Endodermal cell (in vitro differentiated cells): ENCODE data around the gene OPCML. TPM values are rescaled to one million over a fixed set of nuclear protein-coding genes. Genes with fewer than 3 reads are reported as not detected.

Experiments
- DNase-seq: peaks from one replicate; pipeline ENCODE4 v3.0.0-alpha.2; 2017
- H3K27ac ChIP-seq: 2 replicates; pipeline ENCODE4 v1.5.1; 2013; ENCODE audit warnings: mild to moderate bottlenecking, low read depth, low read length, moderate library complexity
- H3K27me3 ChIP-seq: 2 replicates; pipeline ENCODE4 v1.6.1; 2013; ENCODE audit warnings: mild to moderate bottlenecking, low read length, moderate library complexity; ENCODE audit not compliant: insufficient read depth, control insufficient read depth, poor library complexity, severe bottlenecking
- H3K36me3 ChIP-seq: 2 replicates; pipeline ENCODE4 v1.7.0; 2013; ENCODE audit warnings: mild to moderate bottlenecking, low read length, moderate library complexity; ENCODE audit not compliant: control insufficient read depth, insufficient read depth
- H3K4me1 ChIP-seq: one replicate; pipeline ENCODE4 v1.7.0; 2013; ENCODE audit warnings: low read length; ENCODE audit not compliant: control insufficient read depth, insufficient read depth
- H3K4me3 ChIP-seq: 2 replicates; pipeline ENCODE4 v1.5.1; 2013; ENCODE audit warnings: mild to moderate bottlenecking, low read length, moderate library complexity
- H3K9ac ChIP-seq: 2 replicates; pipeline ENCODE4 v1.6.1; 2013; ENCODE audit warnings: mild to moderate bottlenecking, low read length, moderate library complexity; ENCODE audit not compliant: poor library complexity, severe bottlenecking; ENCODE audit errors: extremely low read depth
- H3K9me3 ChIP-seq: 2 replicates; pipeline ENCODE4 v1.6.1; 2013; ENCODE audit warnings: mild to moderate bottlenecking, low read length, moderate library complexity; ENCODE audit not compliant: control insufficient read depth
- H3K27ac Mint-ChIP-seq: 2 replicates; pipeline ENCODE4 v1.8.0; 2020; ENCODE audit warnings: mixed read lengths
- H3K27me3 Mint-ChIP-seq: 2 replicates; pipeline ENCODE4 v1.8.0; 2021; ENCODE audit warnings: mild to moderate bottlenecking, mixed read lengths; ENCODE audit not compliant: insufficient read depth
- H3K36me3 Mint-ChIP-seq: 2 replicates; pipeline ENCODE4 v1.8.0; 2020; ENCODE audit warnings: low read depth, mixed read lengths
- H3K4me1 Mint-ChIP-seq: 2 replicates; pipeline ENCODE4 v1.8.0; 2020; ENCODE audit warnings: mixed read lengths
- H3K4me3 Mint-ChIP-seq: 2 replicates; pipeline ENCODE4 v1.8.0; 2020; ENCODE audit warnings: mild to moderate bottlenecking, moderate library complexity, mixed read lengths
- H3K9me3 Mint-ChIP-seq: 2 replicates; pipeline ENCODE4 v1.8.0; 2020; ENCODE audit warnings: mild to moderate bottlenecking, mixed read lengths
- CTCF ChIP-seq: fragments of 200-600 bp; sonication (generic); conservative IDR thresholded peaks from 2 replicates; pipeline ENCODE4 v1.5.0; 2021; ENCODE audit warnings: antibody characterized with exemption, mild to moderate bottlenecking
- WGBS, 2 experiments: methylation state at CpG; one replicate each; pipeline versions ENCODE4 v1.1.5 to v1.1.7; 2013; ENCODE audit warnings: missing lambda C conversion rate in 2 of 2, mixed read lengths in 1 of 2; ENCODE audit not compliant: insufficient coverage in 1 of 2, insufficient read length in 1 of 2; 5-methylcytosine and 5-hydroxymethylcytosine counted together
- total RNA-seq, 2 donors: library from RNA; stranded (reverse); fragmentation: NEBNext Ultra II Directional in 1 of 2; extraction: Animal tissue kit (Norgen Biotek cat#: 25700) in 1 of 2; gene quantifications; 2 replicates in 1 of 2; 3 replicates in 1 of 2; pipeline ENCODE4 v1.2.1, GENCODE V29; 2021

Gene OPCML
- total RNA-seq, 2 donors from 2014 or later = 0.49 to 0.86 TPM

GRCh38 chr11:133115099-133115498 is 417.2 kb downstream of the OPCML start:
- H3K4me3 ChIP-seq = no peak overlapping the region
- H3K36me3 ChIP-seq = no peaks in the 10 kb centered on the region
- no peaks in the 10 kb centered on the region for H3K27me3 ChIP-seq
- no peaks in the 10 kb centered on the region for H3K4me1 ChIP-seq
- DNase-seq = no peak
- WGBS, 2 experiments = 95 to 100% methylated on average over 2 to 7 of the region's 7 CpGs
- H3K9me3 ChIP-seq = no peaks in the 10 kb centered on the region
- H3K4me3 Mint-ChIP-seq = no peak overlapping the region
- no peaks in the 10 kb centered on the region for H3K27me3 Mint-ChIP-seq
- H3K9me3 Mint-ChIP-seq = no peaks in the 10 kb centered on the region
- no peaks in the 10 kb centered on the region for H3K36me3 Mint-ChIP-seq
- no peak overlapping the region for H3K9ac ChIP-seq
- no peak overlapping the region for H3K27ac ChIP-seq
- H3K4me1 Mint-ChIP-seq = peaks cover 6% of the 10 kb centered on the region
- no peak for TF ChIP-seq CTCF
- H3K27ac Mint-ChIP-seq = no peak overlapping the region

GRCh38 chr11:133107763-133108162 is 424.5 kb downstream of the OPCML start:
- H3K4me3 Mint-ChIP-seq = no peak overlapping the region
- no peaks in the 10 kb centered on the region for H3K36me3 Mint-ChIP-seq
- no peaks in the 10 kb centered on the region for H3K4me1 ChIP-seq
- no peak overlapping the region for H3K27ac Mint-ChIP-seq
- 88 to 100% methylated on average over 3 of the region's 3 CpGs for WGBS, 2 experiments
- H3K4me3 ChIP-seq = no peak overlapping the region
- no peak for DNase-seq
- H3K9ac ChIP-seq = no peak overlapping the region
- no peaks in the 10 kb centered on the region for H3K9me3 ChIP-seq
- no peaks in the 10 kb centered on the region for H3K27me3 Mint-ChIP-seq
- H3K27ac ChIP-seq = no peak overlapping the region
- H3K36me3 ChIP-seq = no peaks in the 10 kb centered on the region
- peaks cover 1% of the 10 kb centered on the region for H3K4me1 Mint-ChIP-seq
- no peaks in the 10 kb centered on the region for H3K27me3 ChIP-seq
- no peaks in the 10 kb centered on the region for H3K9me3 Mint-ChIP-seq
- no peak for TF ChIP-seq CTCF

- Mint-ChIP-seq H3K4me3 (no peak overlapping the region), H3K9me3 (no peaks in the 10 kb centered on the region), H3K27ac (no peak overlapping the region), H3K36me3 (no peaks in the 10 kb centered on the region), H3K4me1 (no peaks in the 10 kb centered on the region), H3K27me3 (no peaks in the 10 kb centered on the region)
- no peaks in the 10 kb centered on the region for H3K27me3 ChIP-seq
- H3K4me3 ChIP-seq = no peak overlapping the region
- no peak for TF ChIP-seq CTCF
- DNase-seq = no peak
- no peak overlapping the region for H3K27ac ChIP-seq
- H3K9me3 ChIP-seq = no peaks in the 10 kb centered on the region
- 88 to 91% methylated on average over 4 of the region's 4 CpGs for WGBS, 2 experiments
- no peaks in the 10 kb centered on the region for H3K36me3 ChIP-seq
- H3K4me1 ChIP-seq = no peaks in the 10 kb centered on the region
- no peak overlapping the region for H3K9ac ChIP-seq
Measured at GRCh38 chr11:133107136-133107535, 425.2 kb downstream of the OPCML start.
